Measurements from ENCODE around the gene FBXL13. TPM values are rescaled to one million over a fixed set of nuclear protein-coding genes. Genes with fewer than 3 reads are reported as not detected.
"Not testable (repeated sequence)": the region's sequence is repeated elsewhere in the genome, so short reads cannot be mapped to it uniquely, and the experiment has no call there.

FBXL13 gene
- total RNA-seq, 2 donors from 2014 or later, result 1.3 to 1.4 TPM

DNA sequence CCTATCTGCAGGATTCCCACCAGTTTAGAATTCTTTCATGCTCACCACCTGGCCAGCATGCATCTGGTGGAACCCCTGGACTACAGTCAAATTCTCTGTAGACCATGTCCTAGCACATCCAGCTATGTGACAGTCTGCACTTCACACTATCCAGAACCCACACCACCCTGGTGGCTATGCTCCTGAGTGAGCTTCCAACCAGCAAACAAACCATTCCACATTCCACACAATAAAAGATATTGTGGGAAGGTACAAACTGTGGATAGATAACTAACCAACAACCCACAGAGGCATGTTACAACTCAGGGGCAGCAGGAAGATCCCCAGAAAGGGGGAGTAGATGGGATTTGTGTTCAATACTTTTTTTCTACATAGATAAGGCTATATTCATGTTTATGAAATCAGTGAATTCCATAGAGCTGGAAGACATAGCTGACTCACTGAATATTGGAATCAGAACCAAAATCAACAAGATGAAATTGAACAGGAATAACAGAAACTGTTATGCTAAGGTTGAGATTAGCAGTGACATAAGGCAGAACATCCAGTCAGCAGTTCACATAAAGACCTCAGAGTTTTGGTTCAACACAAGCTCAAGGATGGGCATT is 89.3 kb downstream of the FBXL13 start:
- DNase-seq (no peak), ATAC-seq (no peak)
- H3K27ac Mint-ChIP-seq, result no peak overlapping the region
- H3K4me3 Mint-ChIP-seq, result no peak overlapping the region
- H3K36me3 Mint-ChIP-seq (ENCODE audit: low read depth), result no peaks in the 10 kb centered on the region
- no peaks in the 10 kb centered on the region for H3K4me1 Mint-ChIP-seq
- H3K9me3 ChIP-seq (ENCODE audit: control insufficient read depth, low read length, poor library complexity, severe bottlenecking), result no peaks in the 10 kb centered on the region
- peaks cover 5% of the 10 kb centered on the region for H3K27me3 Mint-ChIP-seq

DNA sequence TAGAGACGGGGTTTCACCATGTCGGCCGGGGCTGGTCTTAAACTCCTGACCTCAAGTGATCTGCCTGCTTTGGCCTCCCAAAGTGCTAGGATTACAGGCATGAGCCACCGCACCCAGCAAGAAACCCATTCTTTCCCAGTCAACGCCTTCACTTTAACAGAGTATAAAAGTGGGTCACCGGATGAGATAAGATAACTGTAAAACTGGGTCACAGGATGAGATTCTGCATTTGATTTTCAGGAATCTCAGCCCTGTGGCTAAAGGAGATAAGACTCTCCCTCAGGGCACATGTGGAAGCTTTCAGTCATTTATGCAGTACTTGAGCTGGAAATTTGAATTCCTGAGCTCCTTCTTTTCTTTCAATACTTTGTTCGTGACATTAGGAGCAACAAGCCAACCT is 91.0 kb downstream of the FBXL13 start:
- H3K36me3 Mint-ChIP-seq (ENCODE audit: low read depth), result no peaks in the 10 kb centered on the region
- H3K4me3 Mint-ChIP-seq, result no peak overlapping the region
- DNase-seq (no peak), ATAC-seq (no peak)
- no peak overlapping the region for H3K27ac Mint-ChIP-seq
- H3K9me3 ChIP-seq (ENCODE audit: control insufficient read depth, low read length, poor library complexity, severe bottlenecking), result no peaks in the 10 kb centered on the region
- peaks cover 5% of the 10 kb centered on the region for H3K27me3 Mint-ChIP-seq
- no peaks in the 10 kb centered on the region for H3K4me1 Mint-ChIP-seq

DNA sequence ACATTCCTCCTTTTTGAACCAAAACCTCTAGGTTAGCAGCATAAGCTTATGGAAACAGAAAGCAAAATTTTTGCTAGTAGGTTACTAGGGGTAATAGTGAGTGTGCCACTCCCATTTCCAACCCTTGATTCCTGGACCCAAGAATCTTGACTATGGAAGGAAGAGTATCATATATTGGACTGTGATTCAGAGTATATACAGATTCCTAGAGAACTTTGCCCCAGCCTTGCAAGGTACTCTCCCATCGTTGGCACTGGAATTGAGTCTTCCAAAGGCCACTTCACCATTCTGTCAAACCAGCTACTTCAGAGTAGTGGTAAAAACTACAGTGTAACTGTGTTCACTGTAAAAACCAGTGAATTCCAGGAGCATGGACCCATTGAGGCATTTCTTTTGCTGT is 92.4 kb downstream of the FBXL13 start:
- ATAC-seq, result no peak
- no peaks in the 10 kb centered on the region for H3K36me3 Mint-ChIP-seq (ENCODE audit: low read depth)
- no peaks in the 10 kb centered on the region for H3K4me1 Mint-ChIP-seq
- H3K27ac Mint-ChIP-seq, result no peak overlapping the region
- H3K9me3 ChIP-seq (ENCODE audit: control insufficient read depth, low read length, poor library complexity, severe bottlenecking), result no peaks in the 10 kb centered on the region
- DNase-seq, result no peak
- H3K4me3 Mint-ChIP-seq, result no peak overlapping the region
- H3K27me3 Mint-ChIP-seq, result peaks cover 5% of the 10 kb centered on the region

DNA sequence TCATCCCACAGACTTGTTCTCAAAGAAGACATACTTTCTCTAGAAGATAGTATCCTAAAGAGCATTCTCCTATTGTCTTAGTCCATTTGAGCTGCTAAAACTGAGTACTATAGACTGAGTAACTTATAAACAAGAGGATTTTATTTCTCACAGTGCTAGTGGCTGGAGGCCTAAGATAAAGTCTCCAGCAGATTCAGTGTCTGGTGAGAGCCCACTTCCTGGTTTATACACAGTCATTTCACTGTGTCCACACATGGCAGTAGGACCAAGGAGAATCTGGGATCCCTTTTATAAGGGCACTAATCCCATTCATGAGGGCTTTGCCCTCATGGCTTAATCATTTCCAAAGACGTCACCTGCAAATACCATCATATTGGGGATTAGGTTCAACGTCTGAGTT is 93.1 kb downstream of the FBXL13 start:
- no peaks in the 10 kb centered on the region for H3K9me3 ChIP-seq (ENCODE audit: control insufficient read depth, low read length, poor library complexity, severe bottlenecking)
- H3K4me3 Mint-ChIP-seq, result no peak overlapping the region
- H3K36me3 Mint-ChIP-seq (ENCODE audit: low read depth), result no peaks in the 10 kb centered on the region
- H3K27me3 Mint-ChIP-seq, result peaks cover 4% of the 10 kb centered on the region
- H3K27ac Mint-ChIP-seq, result no peak overlapping the region
- ATAC-seq (no peak), DNase-seq (no peak)
- H3K4me1 Mint-ChIP-seq, result no peaks in the 10 kb centered on the region

DNA sequence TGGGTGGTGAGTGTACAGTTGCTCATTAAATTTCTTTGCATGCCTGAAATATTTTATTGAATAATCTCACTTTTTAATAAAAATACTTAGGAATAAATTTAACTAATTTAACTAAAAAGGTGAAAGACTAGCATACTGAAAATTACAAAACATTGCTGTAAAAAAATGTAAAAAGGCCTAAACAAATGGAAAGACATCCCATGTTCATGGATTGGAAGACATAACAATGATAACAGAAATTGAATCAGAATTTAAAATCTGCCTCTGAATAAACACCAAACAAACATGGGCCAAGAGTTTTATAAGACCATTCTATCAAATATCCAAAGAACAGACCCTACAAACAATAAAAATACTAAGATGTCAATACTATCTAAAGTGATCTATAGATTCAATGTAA is 94.9 kb downstream of the FBXL13 start:
- ATAC-seq (no peak), DNase-seq (no peak)
- Mint-ChIP-seq H3K27ac (no peak overlapping the region), H3K27me3 (peaks cover 15% of the 10 kb centered on the region), H3K36me3 (ENCODE audit: low read depth) (peaks cover 1% of the 10 kb centered on the region), H3K4me3 (no peak overlapping the region), H3K4me1 (no peaks in the 10 kb centered on the region)
- no peaks in the 10 kb centered on the region for H3K9me3 ChIP-seq (ENCODE audit: control insufficient read depth, low read length, poor library complexity, severe bottlenecking)

DNA sequence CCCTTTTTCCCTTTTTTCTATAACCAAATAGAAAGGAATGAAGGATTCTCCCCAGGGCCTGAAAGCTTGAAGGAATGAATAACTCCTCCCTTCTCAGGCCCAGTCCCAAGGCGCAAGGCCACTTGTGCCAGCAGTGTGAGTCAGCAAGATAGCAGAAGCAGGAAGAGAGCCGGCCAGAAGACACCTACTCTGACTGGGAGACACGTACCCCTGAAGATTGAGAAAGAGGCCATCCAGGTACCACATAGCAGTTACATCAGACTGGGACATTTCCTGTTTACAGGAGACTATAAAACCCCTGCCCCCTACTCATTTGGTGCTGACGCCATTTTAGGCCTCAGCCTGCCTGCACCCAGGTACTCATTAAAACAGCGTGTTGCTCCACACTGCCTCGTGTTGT is 96.3 kb downstream of the FBXL13 start:
- Mint-ChIP-seq H3K4me3 (no peak overlapping the region), H3K27ac (no peak overlapping the region), H3K27me3 (peaks cover 19% of the 10 kb centered on the region), H3K36me3 (ENCODE audit: low read depth) (peaks cover 4% of the 10 kb centered on the region), H3K4me1 (no peaks in the 10 kb centered on the region)
- H3K9me3 ChIP-seq (ENCODE audit: control insufficient read depth, low read length, poor library complexity, severe bottlenecking), result no peaks in the 10 kb centered on the region
- DNase-seq, result no peak
- ATAC-seq, result no peak

DNA sequence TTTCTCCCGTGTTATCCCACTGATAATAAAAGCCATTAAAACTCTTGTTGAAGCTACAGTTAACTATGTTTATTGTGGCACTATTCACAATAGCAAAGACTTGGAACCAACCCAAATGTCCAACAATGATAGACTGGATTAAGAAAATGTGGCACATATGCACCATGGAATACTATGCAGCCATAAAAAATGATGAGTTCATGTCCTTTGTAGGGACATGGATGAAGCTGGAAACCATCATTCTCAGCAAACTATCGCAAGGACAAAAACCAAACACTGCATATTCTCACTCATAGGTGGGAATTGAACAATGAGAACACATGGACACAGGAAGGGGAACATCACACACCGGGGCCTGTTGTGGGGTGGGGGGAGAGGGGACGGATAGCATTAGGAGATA is 97.0 kb downstream of the FBXL13 start:
- not testable (repeated sequence) for ATAC-seq; H3K36me3 Mint-ChIP-seq (ENCODE audit: low read depth)
- peaks cover 19% of the 10 kb centered on the region for H3K27me3 Mint-ChIP-seq

DNA sequence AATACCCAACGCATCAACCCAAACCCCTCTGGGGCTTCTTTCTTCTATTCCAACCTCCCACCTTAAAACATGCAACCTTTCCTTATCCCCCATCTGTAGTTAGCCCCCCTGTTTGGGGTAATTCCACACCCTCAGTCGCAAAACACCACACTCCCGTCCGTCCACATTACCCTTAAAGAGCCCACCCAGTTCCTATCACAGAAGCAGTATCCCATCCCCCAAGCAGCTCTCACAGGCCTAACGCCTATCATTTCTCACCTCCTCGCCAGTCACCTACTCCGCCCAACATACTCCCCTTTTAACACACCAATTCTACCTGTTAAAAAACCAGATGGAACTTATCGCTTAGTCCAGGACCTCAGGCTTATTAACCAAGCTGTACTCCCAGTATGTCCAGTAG is 98.1 kb downstream of the FBXL13 start:
- H3K4me1 Mint-ChIP-seq, result no peaks in the 10 kb centered on the region
- no peak for DNase-seq
- H3K36me3 Mint-ChIP-seq (ENCODE audit: low read depth), result peaks cover 4% of the 10 kb centered on the region
- peaks cover 19% of the 10 kb centered on the region for H3K27me3 Mint-ChIP-seq
- no peaks in the 10 kb centered on the region for H3K9me3 ChIP-seq (ENCODE audit: control insufficient read depth, low read length, poor library complexity, severe bottlenecking)
- no peak overlapping the region for H3K27ac Mint-ChIP-seq
- no peak for ATAC-seq
- no peak overlapping the region for H3K4me3 Mint-ChIP-seq

More for the DNA sequence above, 97.0 kb downstream of the FBXL13 start:
- not testable (repeated sequence) for H3K4me1 Mint-ChIP-seq; DNase-seq; H3K27ac Mint-ChIP-seq; H3K9me3 ChIP-seq (ENCODE audit: control insufficient read depth, low read length, poor library complexity, severe bottlenecking); H3K4me3 Mint-ChIP-seq

DNA sequence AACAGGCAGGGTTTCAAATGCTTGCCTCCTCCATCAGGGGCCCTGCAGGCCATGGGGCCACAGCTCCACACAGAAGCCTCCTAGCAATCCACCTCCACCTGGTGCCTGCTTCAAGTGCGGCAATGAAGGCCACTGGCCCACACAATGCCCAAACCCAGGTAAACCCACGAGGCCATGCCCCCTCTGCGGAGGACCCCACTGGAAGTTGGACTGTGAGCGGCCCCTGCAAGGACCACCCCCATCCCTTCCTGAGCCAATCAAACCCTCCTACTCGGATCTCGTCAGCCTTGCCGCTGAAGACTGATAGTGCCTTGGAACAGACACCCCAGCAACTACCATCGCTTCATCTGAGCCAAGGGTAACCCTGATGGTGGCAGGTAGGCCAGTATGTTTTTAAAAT is 98.7 kb downstream of the FBXL13 start:
- Mint-ChIP-seq H3K4me1 (no peaks in the 10 kb centered on the region), H3K27ac (no peak overlapping the region), H3K36me3 (ENCODE audit: low read depth) (peaks cover 4% of the 10 kb centered on the region), H3K4me3 (no peak overlapping the region), H3K27me3 (peaks cover 19% of the 10 kb centered on the region)
- no peaks in the 10 kb centered on the region for H3K9me3 ChIP-seq (ENCODE audit: control insufficient read depth, low read length, poor library complexity, severe bottlenecking)
- no peak for ATAC-seq
- no peak for DNase-seq

DNA sequence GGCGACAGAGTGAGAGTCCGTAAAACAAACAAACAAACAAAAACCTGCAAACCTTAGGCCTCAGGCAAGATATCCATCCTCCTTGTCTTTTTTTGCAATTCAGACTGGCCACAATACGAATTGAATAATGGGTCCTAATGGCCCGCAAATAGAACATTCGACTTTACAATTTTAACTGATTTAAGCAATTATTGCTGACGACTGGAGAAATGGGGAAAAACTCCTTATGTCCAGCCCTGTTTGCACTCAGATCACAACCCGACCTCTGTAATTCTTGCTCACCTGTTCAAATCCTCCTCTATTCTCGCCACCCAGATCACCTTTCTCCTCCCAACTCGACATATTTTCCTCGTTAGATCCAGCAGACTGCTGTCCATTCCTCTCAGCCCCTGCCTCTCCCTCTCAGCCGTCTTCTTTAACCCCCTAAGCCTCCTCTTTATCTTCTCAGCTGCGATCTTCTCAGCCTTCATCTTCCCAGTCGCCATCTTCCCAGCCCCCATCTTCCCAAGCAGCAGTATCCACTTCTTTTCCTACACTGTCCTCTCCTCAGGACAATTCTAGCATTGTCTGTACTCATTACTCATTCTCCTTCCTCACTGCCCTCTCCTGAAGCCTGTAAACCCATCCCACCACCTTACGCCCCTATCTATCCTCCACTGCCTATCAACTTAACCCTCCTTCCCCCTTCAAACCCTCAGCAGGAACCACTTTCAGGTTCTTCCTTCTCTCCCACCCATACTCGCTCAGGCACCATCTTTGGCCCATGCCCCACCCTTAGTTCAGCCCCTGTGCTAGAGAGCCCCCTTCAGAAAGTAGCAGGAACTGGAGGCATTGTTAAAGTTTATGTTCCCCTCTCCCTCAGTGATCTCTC is 100.0 kb downstream of the FBXL13 start:
- Mint-ChIP-seq H3K36me3 (ENCODE audit: low read depth) (peaks cover 4% of the 10 kb centered on the region), H3K4me3 (no peak overlapping the region), H3K4me1 (no peaks in the 10 kb centered on the region), H3K27ac (no peak overlapping the region), H3K27me3 (peaks cover 19% of the 10 kb centered on the region)
- ATAC-seq, result no peak
- no peaks in the 10 kb centered on the region for H3K9me3 ChIP-seq (ENCODE audit: control insufficient read depth, low read length, poor library complexity, severe bottlenecking)
- no peak for DNase-seq

DNA sequence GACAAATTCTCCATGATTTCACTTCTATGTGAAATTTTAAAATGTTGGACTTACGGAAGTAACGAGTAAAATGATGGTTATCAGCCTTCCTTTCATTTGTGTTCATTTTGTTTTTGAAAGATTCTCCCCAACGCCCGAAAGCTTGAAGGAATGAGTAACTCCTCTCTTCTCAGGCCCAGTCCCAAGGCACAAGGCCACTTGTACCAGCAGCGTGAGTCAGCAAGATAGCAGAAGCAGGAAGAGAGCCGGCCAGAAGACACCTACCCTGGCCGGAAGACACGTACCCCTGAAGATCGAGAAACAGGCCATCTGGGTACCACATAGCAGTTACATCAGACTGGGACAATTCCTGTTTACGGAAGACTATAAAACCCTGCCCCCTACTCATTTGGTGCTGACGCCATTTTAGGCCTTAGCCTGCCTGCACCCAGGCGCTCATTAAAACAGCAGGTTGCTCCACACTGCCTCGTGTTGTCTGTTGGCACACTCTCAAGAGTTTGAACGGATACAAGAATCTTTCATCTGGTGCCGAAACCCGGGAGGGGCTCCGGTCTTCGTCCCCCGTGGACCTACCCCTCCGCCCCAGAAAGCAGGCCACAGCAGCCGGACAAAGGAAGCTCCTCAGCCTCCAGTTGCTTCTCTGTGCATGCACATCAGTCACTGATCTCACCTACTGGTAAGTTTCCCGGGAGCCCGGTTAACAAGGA is 101.3 kb downstream of the FBXL13 start:
- DNase-seq, result no peak
- no peak overlapping the region for H3K4me3 Mint-ChIP-seq
- no peaks in the 10 kb centered on the region for H3K4me1 Mint-ChIP-seq
- peaks cover 19% of the 10 kb centered on the region for H3K27me3 Mint-ChIP-seq
- H3K9me3 ChIP-seq (ENCODE audit: control insufficient read depth, low read length, poor library complexity, severe bottlenecking), result no peaks in the 10 kb centered on the region
- no peak for ATAC-seq
- peaks cover 4% of the 10 kb centered on the region for H3K36me3 Mint-ChIP-seq (ENCODE audit: low read depth)
- no peak overlapping the region for H3K27ac Mint-ChIP-seq

DNA sequence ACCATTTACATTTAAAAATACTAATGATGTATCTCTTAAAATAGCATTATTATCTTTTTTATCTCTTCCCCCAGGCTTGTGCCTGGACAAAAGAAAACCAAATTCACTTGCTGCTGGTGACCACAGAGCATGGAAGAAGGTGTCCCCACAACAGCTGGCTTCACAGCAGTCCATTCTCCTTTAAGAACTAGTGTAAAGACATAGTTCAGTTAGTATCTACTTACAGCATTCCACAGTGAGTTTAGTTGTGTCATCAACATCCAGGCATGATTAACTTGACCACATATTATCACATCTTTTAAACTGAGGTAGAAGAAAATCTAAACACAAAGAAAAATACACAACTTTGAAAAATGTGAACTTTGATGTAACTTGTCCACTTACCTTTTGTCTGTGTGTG is 106.8 kb downstream of the FBXL13 start:
- Mint-ChIP-seq H3K27me3 (no peaks in the 10 kb centered on the region), H3K27ac (no peak overlapping the region), H3K4me3 (no peak overlapping the region), H3K36me3 (ENCODE audit: low read depth) (no peaks in the 10 kb centered on the region), H3K4me1 (no peaks in the 10 kb centered on the region)
- no peaks in the 10 kb centered on the region for H3K9me3 ChIP-seq (ENCODE audit: control insufficient read depth, low read length, poor library complexity, severe bottlenecking)
- DNase-seq (no peak), ATAC-seq (no peak)

DNA sequence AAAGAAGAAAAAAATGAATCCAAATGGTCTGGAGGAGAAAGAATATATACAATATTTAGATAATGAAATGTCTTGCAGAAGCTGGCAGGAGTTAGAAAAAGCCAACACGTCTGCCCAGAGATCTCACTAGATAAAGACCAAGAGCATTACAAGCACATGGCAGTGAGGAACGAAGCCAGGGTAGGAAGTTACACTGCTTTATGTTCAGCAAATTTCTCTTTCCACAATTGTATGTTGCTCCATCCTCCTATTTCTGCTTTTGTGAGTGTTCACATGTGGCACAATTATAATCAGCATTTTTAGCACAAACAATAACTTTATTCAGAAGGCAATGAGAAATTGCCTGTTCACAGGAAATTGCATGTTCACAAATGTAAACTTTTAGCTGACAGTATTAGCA is 108.1 kb downstream of the FBXL13 start:
- no peaks in the 10 kb centered on the region for H3K9me3 ChIP-seq (ENCODE audit: control insufficient read depth, low read length, poor library complexity, severe bottlenecking)
- no peak overlapping the region for H3K27ac Mint-ChIP-seq
- H3K4me3 Mint-ChIP-seq, result no peak overlapping the region
- ATAC-seq (no peak), DNase-seq (no peak)
- no peaks in the 10 kb centered on the region for H3K36me3 Mint-ChIP-seq (ENCODE audit: low read depth)
- no peaks in the 10 kb centered on the region for H3K4me1 Mint-ChIP-seq
- H3K27me3 Mint-ChIP-seq, result no peaks in the 10 kb centered on the region
